Activated CD8-positive, alpha-beta T cell treated with anti-CD3 and anti-CD28 coated beads, Interleukin-2, amount 10 ng/mL, durations not matched to agents 7 days and 5 days (primary cell): ENCODE measurements around the gene GLCCI1. TPM values are rescaled to one million over a fixed set of nuclear protein-coding genes. Genes with fewer than 3 reads are reported as not detected.

Source experiments
- ATAC-seq: fragments of 150-1000 bp; cut with Tn5 transposase; one replicate; pipeline ENCODE4 v1.10.0; 2021; ENCODE audit warnings: moderate library complexity
- CTCF ChIA-PET: fragments of 350-600 bp; sonication (Branson Sonifier 250); formaldehyde crosslinking; loops from one replicate; lab custom pipeline; 2021; ENCODE audit warnings: antibody characterized with exemption; lab: Charles Lee
- POLR2A ChIA-PET: fragments of 350-600 bp; sonication (Branson Sonifier 250); formaldehyde crosslinking; loops from one replicate; lab custom pipeline; 2021; ENCODE audit warnings: antibody characterized with exemption; lab: Charles Lee
- DNase-seq: peaks from one replicate; pipeline ENCODE4 v3.0.0-alpha.2; 2020
- H3K27ac Mint-ChIP-seq: one replicate; pipeline ENCODE4 v1.8.0; 2021; ENCODE audit warnings: mild to moderate bottlenecking, mixed read lengths
- H3K27me3 Mint-ChIP-seq: one replicate; pipeline ENCODE4 v1.8.0; 2021; ENCODE audit warnings: low read depth, mixed read lengths
- H3K36me3 Mint-ChIP-seq: one replicate; pipeline ENCODE4 v1.8.0; 2021; ENCODE audit warnings: low read depth, mixed read lengths
- H3K4me1 Mint-ChIP-seq: one replicate; pipeline ENCODE4 v1.8.0; 2021; ENCODE audit warnings: low read depth, mixed read lengths
- H3K4me3 Mint-ChIP-seq: one replicate; pipeline ENCODE4 v1.8.0; 2021; ENCODE audit warnings: mild to moderate bottlenecking, mixed read lengths
- H3K9me3 Mint-ChIP-seq: one replicate; pipeline ENCODE4 v1.8.0; 2022; ENCODE audit warnings: mixed read lengths; ENCODE audit not compliant: insufficient read depth
- total RNA-seq, 2 experiments: library from RNA; stranded (reverse); gene quantifications; one replicate each; pipeline ENCODE4 v1.2.3, GENCODE V29; 2021

The GLCCI1 gene
- total RNA-seq, 2 experiments from 2014 or later = 17.5 to 17.7 TPM

GRCh38 chr7:8105449-8106095 is 137.0 kb downstream of the GLCCI1 start:
- Mint-ChIP-seq H3K9me3 (peaks cover 8% of the 10 kb centered on the region), H3K27me3 (no peaks in the 10 kb centered on the region), H3K36me3 (peaks cover 6% of the 10 kb centered on the region), H3K4me3 (no peak overlapping the region), H3K27ac (peak overlapping the region; percentile 65), H3K4me1 (peaks cover 23% of the 10 kb centered on the region)
- ChIA-PET CTCF (interaction anchor here (1.0 to 1.4 kb wide), 2 partner anchors 15 to 84 kb away, joined by 3 read pairs; no protein-coding TSS in a partner anchor), POLR2A (interaction anchor here (1.1 kb wide), 1 partner anchor 20 kb away, joined by 5 read pairs; no protein-coding TSS in a partner anchor)
- ATAC-seq = peak; percentile 61
- DNase-seq = peak; percentile 40

GRCh38 chr7:8109196-8110022 is 140.8 kb downstream of the GLCCI1 start:
- peaks cover 4% of the 10 kb centered on the region for H3K36me3 Mint-ChIP-seq
- H3K4me3 Mint-ChIP-seq = no peak overlapping the region
- DNase-seq (no peak), ATAC-seq (no peak)
- H3K4me1 Mint-ChIP-seq = peaks cover 31% of the 10 kb centered on the region
- no peak overlapping the region for H3K27ac Mint-ChIP-seq
- CTCF ChIA-PET = interaction anchor here (1.4 kb wide), 1 partner anchor 80 kb away, joined by 3 read pairs; no protein-coding TSS in a partner anchor
- no peaks in the 10 kb centered on the region for H3K27me3 Mint-ChIP-seq
- peaks cover 3% of the 10 kb centered on the region for H3K9me3 Mint-ChIP-seq
- POLR2A ChIA-PET = interaction anchor here (1.1 kb wide), 1 partner anchor 10 kb away, joined by 3 read pairs; no protein-coding TSS in a partner anchor

- Mint-ChIP-seq H3K27me3 (no peaks in the 10 kb centered on the region), H3K9me3 (peaks cover 6% of the 10 kb centered on the region), H3K4me1 (peaks cover 31% of the 10 kb centered on the region), H3K36me3 (peaks cover 11% of the 10 kb centered on the region), H3K27ac (no peak overlapping the region), H3K4me3 (no peak overlapping the region)
- POLR2A ChIA-PET = interaction anchor here (0.6 to 1.0 kb wide), 2 partner anchors 10 to 164 kb away, joined by 3 read pairs; no protein-coding TSS in a partner anchor
- DNase-seq = no peak
- no peak for ATAC-seq
- CTCF ChIA-PET = no interaction called here
Measured at GRCh38 chr7:8111282-8111960, 142.8 kb downstream of the GLCCI1 start.

GRCh38 chr7:8112685-8113084 is 144.1 kb downstream of the GLCCI1 start:
- no peak overlapping the region for H3K27ac Mint-ChIP-seq
- H3K4me3 Mint-ChIP-seq = no peak overlapping the region
- DNase-seq = no peak
- ChIA-PET CTCF (no interaction called here), POLR2A (no interaction called here)
- H3K4me1 Mint-ChIP-seq = peaks cover 37% of the 10 kb centered on the region
- peaks cover 11% of the 10 kb centered on the region for H3K36me3 Mint-ChIP-seq
- no peak for ATAC-seq
- H3K27me3 Mint-ChIP-seq = no peaks in the 10 kb centered on the region
- H3K9me3 Mint-ChIP-seq = peaks cover 6% of the 10 kb centered on the region

- CTCF ChIA-PET = no interaction called here
- no peak overlapping the region for H3K4me3 Mint-ChIP-seq
- peaks cover 42% of the 10 kb centered on the region for H3K4me1 Mint-ChIP-seq
- ATAC-seq = no peak
- DNase-seq = no peak
- H3K27me3 Mint-ChIP-seq = no peaks in the 10 kb centered on the region
- peaks cover 4% of the 10 kb centered on the region for H3K9me3 Mint-ChIP-seq
- no peak overlapping the region for H3K27ac Mint-ChIP-seq
- POLR2A ChIA-PET = no interaction called here
- peaks cover 10% of the 10 kb centered on the region for H3K36me3 Mint-ChIP-seq
Measured at GRCh38 chr7:8113184-8113583, 144.6 kb downstream of the GLCCI1 start.

- no peak overlapping the region for H3K27ac Mint-ChIP-seq
- H3K27me3 Mint-ChIP-seq = no peaks in the 10 kb centered on the region
- ATAC-seq = no peak
- no peak for DNase-seq
- peaks cover 51% of the 10 kb centered on the region for H3K4me1 Mint-ChIP-seq
- peaks cover 9% of the 10 kb centered on the region for H3K36me3 Mint-ChIP-seq
- CTCF ChIA-PET = no interaction called here
- POLR2A ChIA-PET = no interaction called here
- H3K4me3 Mint-ChIP-seq = no peak overlapping the region
- H3K9me3 Mint-ChIP-seq = peaks cover 3% of the 10 kb centered on the region
Measured at GRCh38 chr7:8114175-8114574, 145.6 kb downstream of the GLCCI1 start.

GRCh38 chr7:8115547-8116402 is 147.2 kb downstream of the GLCCI1 start:
- Mint-ChIP-seq H3K4me1 (peaks cover 51% of the 10 kb centered on the region), H3K36me3 (peaks cover 9% of the 10 kb centered on the region), H3K27me3 (no peaks in the 10 kb centered on the region), H3K9me3 (peaks cover 3% of the 10 kb centered on the region), H3K27ac (peak overlapping the region; percentile 67), H3K4me3 (no peak overlapping the region)
- POLR2A ChIA-PET = interaction anchor here (1.4 kb wide), 1 partner anchor 19 kb away, joined by 5 read pairs; no protein-coding TSS in a partner anchor
- peak; percentile 33 for DNase-seq
- CTCF ChIA-PET = interaction anchor here (0.9 to 1.6 kb wide), 5 partner anchors 8 to 71 kb away, joined by 3 to 4 read pairs (median 3); no protein-coding TSS in a partner anchor
- peak; percentile 81 for ATAC-seq

- H3K27ac Mint-ChIP-seq = no peak overlapping the region
Measured at GRCh38 chr7:8117195-8117594, 148.6 kb downstream of the GLCCI1 start.

GRCh38 chr7:8119262-8119661 is 150.7 kb downstream of the GLCCI1 start:
- peaks cover 2% of the 10 kb centered on the region for H3K27me3 Mint-ChIP-seq
- peaks cover 3% of the 10 kb centered on the region for H3K9me3 Mint-ChIP-seq
- no peak overlapping the region for H3K4me3 Mint-ChIP-seq
- DNase-seq (no peak), ATAC-seq (no peak)
- no peak overlapping the region for H3K27ac Mint-ChIP-seq
- ChIA-PET POLR2A (interaction anchor here (1.0 kb wide), 1 partner anchor 10 kb away, joined by 3 read pairs; no protein-coding TSS in a partner anchor), CTCF (interaction anchor here (2.3 kb wide), 1 partner anchor 71 kb away, joined by 10 read pairs; no protein-coding TSS in a partner anchor)
- peaks cover 63% of the 10 kb centered on the region for H3K4me1 Mint-ChIP-seq
- H3K36me3 Mint-ChIP-seq = peaks cover 11% of the 10 kb centered on the region

More at GRCh38 chr7:8117195-8117594, 148.6 kb downstream of the GLCCI1 start:
- ATAC-seq (no peak), DNase-seq (no peak)
- Mint-ChIP-seq H3K36me3 (peaks cover 13% of the 10 kb centered on the region), H3K4me1 (peaks cover 64% of the 10 kb centered on the region), H3K4me3 (no peak overlapping the region), H3K27me3 (peaks cover 2% of the 10 kb centered on the region), H3K9me3 (peaks cover 3% of the 10 kb centered on the region)
- CTCF ChIA-PET = interaction anchor here (1.6 to 1.7 kb wide), 2 partner anchors 9 to 521 kb away, joined by 3 to 5 read pairs; no protein-coding TSS in a partner anchor
- POLR2A ChIA-PET = no interaction called here

GRCh38 chr7:8120390-8121058 is 151.9 kb downstream of the GLCCI1 start:
- POLR2A ChIA-PET = interaction anchor here (1.1 to 1.3 kb wide), 2 partner anchors 11 to 56 kb away, joined by 3 to 5 read pairs; no protein-coding TSS in a partner anchor

More at GRCh38 chr7:8120390-8121058, 151.9 kb downstream of the GLCCI1 start:
- peaks cover 15% of the 10 kb centered on the region for H3K36me3 Mint-ChIP-seq
- H3K4me3 Mint-ChIP-seq = no peak overlapping the region
- no peak for ATAC-seq
- CTCF ChIA-PET = interaction anchor here (0.6 to 2.3 kb wide), 2 partner anchors 69 to 73 kb away, joined by 3 to 10 read pairs; no protein-coding TSS in a partner anchor
- H3K27me3 Mint-ChIP-seq = peaks cover 2% of the 10 kb centered on the region
- no peak for DNase-seq
- no peak overlapping the region for H3K27ac Mint-ChIP-seq
- H3K9me3 Mint-ChIP-seq = peaks cover under 1% of the 10 kb centered on the region
- peaks cover 63% of the 10 kb centered on the region for H3K4me1 Mint-ChIP-seq
